ENCODE measurements around the gene NDC80. TPM values are rescaled to one million over a fixed set of nuclear protein-coding genes. Genes with fewer than 3 reads are reported as not detected.

NDC80 gene
- total RNA-seq, 1 donor from 2014 or later, result 3.5 TPM

DNA sequence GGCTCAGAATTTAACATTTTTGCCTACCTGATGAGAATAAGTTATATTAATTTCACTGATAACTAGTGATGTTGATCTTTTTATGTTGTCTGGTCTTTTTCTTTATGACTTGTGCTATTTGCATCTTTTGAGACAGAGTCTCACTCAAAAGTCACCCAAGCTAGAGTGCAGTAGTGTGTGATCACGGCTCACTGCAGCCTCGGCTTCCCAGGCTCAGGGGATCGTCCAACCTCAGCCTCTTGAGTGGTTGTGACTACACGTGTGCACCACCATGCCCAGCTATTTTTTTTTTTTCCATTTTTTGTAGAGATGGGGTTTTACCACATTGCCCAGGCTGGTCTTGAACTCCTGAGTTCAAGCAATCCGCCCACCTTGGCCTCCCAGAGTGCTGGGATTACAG is 91.6 kb downstream of the NDC80 start:
- FAIRE-seq, result no peak
- H3K27ac Mint-ChIP-seq (ENCODE audit: unreplicated experiment), result no peak overlapping the region

More for the DNA sequence above, 91.6 kb downstream of the NDC80 start:
- Histone ChIP-seq H3K4me1 (ENCODE audit: insufficient read depth, low read length) (no peaks in the 10 kb centered on the region), H4K20me1 (ENCODE audit: insufficient read depth, low read length) (peaks cover 51% of the 10 kb centered on the region), H2AFZ (ENCODE audit: low read depth, low read length) (no peak overlapping the region), H3K27ac (ENCODE audit: low read depth, low read length) (no peak overlapping the region), H3K4me2 (ENCODE audit: low read length) (no peak overlapping the region), H3K36me3 (ENCODE audit: insufficient read depth, low read length) (peaks cover 8% of the 10 kb centered on the region), H3K9me3 (ENCODE audit: insufficient read depth, low read depth, low read length) (no peaks in the 10 kb centered on the region), H3K4me3 (ENCODE audit: insufficient read depth, low read depth, low read length) (no peak overlapping the region), H3K79me2 (ENCODE audit: insufficient read depth, low read length) (peaks cover 92% of the 10 kb centered on the region), H3K9ac (ENCODE audit: low read length) (no peak overlapping the region), H3K27me3 (ENCODE audit: insufficient read depth, low read length) (no peaks in the 10 kb centered on the region)
- Mint-ChIP-seq H3K4me1 (ENCODE audit: low read depth, unreplicated experiment) (peaks cover 10% of the 10 kb centered on the region), H3K4me3 (ENCODE audit: unreplicated experiment) (no peak overlapping the region), H3K36me3 (ENCODE audit: low read depth, unreplicated experiment) (no peaks in the 10 kb centered on the region), H3K9me3 (ENCODE audit: unreplicated experiment) (no peaks in the 10 kb centered on the region), H3K27me3 (ENCODE audit: low read depth, unreplicated experiment) (no peaks in the 10 kb centered on the region)
- no peak for DNase-seq (ENCODE audit: low read depth)
- TF ChIP-seq EZH2 (IDR thresholded peaks at IDR 0.05; ENCODE audit: insufficient read depth, low read length), result no peak
- TF ChIP-seq, protein P1, sequence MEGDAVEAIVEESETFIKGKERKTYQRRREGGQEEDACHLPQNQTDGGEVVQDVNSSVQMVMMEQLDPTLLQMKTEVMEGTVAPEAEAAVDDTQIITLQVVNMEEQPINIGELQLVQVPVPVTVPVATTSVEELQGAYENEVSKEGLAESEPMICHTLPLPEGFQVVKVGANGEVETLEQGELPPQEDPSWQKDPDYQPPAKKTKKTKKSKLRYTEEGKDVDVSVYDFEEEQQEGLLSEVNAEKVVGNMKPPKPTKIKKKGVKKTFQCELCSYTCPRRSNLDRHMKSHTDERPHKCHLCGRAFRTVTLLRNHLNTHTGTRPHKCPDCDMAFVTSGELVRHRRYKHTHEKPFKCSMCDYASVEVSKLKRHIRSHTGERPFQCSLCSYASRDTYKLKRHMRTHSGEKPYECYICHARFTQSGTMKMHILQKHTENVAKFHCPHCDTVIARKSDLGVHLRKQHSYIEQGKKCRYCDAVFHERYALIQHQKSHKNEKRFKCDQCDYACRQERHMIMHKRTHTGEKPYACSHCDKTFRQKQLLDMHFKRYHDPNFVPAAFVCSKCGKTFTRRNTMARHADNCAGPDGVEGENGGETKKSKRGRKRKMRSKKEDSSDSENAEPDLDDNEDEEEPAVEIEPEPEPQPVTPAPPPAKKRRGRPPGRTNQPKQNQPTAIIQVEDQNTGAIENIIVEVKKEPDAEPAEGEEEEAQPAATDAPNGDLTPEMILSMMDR (IDR thresholded peaks at IDR 0.05; ENCODE audit: insufficient read depth, low read depth, low read length), result no peak

Other genes starting within 250 kb of the NDC80 start
- 9.0 and 10.5 TPM in 2 replicates for gene METTL4, start 52 bp upstream of the NDC80 start, total RNA-seq
- gene SMCHD1, start 84.2 kb downstream of the NDC80 start, total RNA-seq, result 29.6 and 29.7 TPM in 2 replicates

Measured in astrocyte (in vitro differentiated cells and primary cell).